Stimulated activated CD8-positive, alpha-beta memory T cell treated with anti-CD3 and anti-CD28 coated beads, Interleukin-7, amount 100 ng/mL, for 1 hour (primary cell): ENCODE data around the gene DMTF1.
"Not testable (repeated sequence)": the region's sequence is repeated elsewhere in the genome, so short reads cannot be mapped to it uniquely, and the experiment has no call there.

ENCODE experiments used
- DNase-seq, 2 donors: peaks; one replicate each; pipeline ENCODE4 v3.0.0-alpha.2; 2020; ENCODE audit warnings: low read depth in 2 of 2

The DMTF1 gene, protein sequence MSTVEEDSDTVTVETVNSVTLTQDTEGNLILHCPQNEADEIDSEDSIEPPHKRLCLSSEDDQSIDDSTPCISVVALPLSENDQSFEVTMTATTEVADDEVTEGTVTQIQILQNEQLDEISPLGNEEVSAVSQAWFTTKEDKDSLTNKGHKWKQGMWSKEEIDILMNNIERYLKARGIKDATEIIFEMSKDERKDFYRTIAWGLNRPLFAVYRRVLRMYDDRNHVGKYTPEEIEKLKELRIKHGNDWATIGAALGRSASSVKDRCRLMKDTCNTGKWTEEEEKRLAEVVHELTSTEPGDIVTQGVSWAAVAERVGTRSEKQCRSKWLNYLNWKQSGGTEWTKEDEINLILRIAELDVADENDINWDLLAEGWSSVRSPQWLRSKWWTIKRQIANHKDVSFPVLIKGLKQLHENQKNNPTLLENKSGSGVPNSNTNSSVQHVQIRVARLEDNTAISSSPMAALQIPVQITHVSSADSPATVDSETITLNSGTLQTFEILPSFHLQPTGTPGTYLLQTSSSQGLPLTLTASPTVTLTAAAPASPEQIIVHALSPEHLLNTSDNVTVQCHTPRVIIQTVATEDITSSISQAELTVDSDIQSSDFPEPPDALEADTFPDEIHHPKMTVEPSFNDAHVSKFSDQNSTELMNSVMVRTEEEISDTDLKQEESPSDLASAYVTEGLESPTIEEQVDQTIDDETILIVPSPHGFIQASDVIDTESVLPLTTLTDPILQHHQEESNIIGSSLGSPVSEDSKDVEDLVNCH

DNA sequence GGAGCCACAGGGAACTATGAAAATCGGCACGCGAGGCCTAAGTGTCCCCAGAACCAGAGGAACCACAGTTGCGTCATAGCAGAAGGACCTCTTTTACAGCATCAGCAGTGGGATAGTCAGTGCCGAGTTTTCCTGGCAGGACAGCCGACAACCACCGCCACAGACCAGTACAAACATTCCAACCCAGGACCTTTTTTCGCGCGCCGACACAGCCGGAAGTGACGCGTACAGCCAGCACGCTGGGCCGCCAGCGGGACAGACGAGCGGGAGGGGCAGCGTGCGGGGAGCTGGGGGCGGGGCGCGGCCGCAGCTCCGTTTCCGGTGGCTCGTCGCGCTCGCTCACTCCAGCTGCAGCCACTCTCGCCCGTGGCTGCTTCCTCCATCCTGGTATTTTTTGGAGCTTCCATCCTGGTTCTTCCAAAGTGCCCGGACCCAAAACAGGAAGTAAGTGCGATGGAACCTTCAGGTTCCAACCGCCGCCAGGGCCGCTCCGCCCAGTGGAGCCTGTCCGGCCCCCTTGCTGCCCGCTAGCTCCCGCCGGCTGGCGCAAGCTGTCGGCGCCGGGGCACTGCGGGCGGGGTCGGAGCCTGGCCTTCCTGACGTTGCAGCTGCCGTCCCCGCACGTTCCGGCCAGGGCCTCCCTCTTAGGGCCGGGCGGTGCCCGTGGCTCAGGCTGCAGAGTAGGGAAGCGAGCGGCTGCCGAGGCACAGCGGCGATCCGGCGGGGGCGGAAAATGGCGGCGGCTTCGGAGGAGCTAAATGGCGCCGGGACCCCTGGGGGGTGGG, at the start of gene DMTF1:
Gene DMTF1 (plus strand): TSS at position 342 of the 785 bp plus-strand sequence. CDS start 12,489 bp downstream, outside the sequence.
- peak; percentile 68 to 75 for DNase-seq

DNA sequence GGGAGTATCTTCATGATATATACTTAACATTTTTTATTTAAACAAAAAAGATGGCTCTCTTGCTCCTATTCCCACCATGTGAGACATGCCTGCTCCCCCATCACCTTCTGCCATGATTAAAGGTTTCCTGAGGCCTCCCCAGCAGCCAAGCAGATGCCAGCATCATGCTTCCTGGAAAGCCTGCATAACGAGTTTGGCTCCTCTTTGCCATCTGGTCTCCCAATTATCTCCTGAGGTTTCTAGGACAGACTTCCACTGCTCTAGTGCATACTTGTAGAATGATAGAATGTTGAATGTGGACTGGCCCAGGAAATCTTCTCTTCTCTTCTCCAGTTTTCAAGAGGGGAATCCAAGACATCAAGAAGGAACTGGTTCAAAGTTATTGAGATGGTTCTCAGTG, 46.9 kb upstream of the DMTF1 start:
- no peak for DNase-seq

DNA sequence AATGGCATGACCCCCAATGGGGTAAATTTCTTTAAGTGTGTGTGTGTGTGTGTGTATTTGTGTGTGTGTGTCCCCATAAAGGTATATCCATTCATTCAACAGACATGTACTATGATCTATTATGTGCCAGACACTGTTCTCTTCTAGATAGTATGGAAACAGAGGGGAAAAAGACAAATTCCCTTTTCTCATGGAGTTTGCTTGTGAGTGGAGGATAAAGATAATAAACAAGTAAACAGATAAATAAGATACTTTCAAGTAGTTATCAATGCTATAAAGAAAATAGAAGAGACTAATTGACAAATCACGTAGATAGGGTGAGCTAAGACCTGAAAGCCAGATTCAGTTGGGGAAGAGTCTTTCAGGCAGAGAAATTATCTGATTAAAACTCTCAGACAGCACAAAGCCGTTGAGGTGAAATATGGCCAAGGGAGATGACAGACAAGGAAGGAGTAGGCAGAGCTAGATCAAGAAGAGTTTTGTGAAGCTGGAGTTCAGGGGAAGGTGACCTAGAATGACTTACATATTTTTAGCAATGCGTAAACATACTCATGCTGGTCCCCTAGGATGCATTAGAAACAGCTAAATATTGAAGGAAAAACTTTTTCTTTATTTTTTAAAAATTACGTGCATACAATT, 45.2 kb upstream of the DMTF1 start:
- no peak for DNase-seq

DNA sequence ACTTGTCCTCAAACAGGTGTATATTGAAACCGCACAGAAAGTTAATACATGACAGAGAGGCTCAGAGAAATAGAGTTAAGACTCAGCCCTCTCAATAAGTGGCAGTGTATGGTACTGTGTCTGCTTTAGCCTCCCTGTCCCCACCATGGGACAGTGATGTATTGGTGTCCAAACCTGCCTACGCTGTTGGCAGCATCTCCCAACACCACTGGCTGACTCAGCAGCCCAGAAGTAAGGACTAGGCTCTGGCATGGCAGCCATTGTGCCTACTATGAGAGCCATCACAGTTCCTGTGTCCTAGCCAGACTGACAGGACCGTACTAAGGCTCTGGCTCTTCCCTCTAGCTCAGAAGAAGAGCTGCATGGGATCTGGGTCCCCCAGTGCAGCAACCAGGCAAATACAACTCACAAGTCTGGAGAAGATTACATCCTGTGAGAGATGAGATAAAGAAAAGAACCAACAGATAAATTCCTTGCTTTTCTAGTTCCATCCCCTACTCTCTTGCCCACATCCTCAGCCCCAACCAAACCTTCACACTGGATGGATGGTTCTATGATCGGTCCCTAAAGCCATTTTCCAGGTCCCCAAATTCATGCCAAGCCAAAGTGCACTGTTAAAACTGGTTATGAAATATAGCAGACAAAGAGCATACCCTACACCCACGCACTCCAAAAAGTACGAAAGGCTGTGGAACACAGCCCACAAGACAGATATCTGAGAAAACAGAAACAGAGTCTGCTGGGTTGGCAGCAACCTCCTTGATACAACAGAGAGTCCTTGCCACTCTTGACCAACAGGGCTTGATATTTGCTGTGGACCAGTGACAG, 44.1 kb upstream of the DMTF1 start:
- no peak for DNase-seq

DNA sequence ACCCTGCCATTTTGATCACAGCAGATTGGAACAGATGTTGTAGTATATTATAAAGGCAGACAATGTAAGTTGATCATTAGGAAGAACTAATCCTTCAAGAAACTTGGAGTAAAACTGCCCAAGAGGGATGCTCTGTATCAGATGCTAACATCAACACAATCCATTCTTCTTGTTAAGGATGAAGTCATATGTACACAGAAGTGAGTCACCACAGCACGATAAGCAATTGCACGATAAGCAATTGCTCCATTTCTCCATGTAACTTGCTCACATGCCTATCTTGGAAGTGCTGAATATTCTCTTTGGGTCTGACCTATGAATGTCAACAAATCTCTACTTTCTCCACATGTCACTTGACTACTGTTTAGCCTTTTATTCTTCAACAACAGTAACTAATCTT, 41.5 kb upstream of the DMTF1 start:
- DNase-seq: no peak

DNA sequence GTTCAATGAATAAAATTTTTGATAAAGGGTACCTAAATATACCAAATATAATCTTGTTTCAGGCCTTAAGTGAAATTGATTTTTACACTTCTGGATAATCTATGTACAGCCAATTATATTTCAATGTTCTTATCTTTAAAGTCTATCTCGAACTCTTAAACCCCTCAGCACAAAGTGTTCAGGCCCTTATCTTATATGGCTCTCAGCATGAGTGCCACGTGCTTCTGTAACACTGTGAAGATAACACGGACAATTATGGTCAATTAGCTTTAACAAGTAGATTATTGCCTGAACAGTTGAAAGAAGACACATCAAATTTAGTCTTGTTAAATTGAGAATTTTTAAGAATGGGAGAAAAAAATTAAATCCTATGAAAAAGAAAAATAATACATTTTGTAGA, 40.4 kb upstream of the DMTF1 start:
- DNase-seq: no peak

DNA sequence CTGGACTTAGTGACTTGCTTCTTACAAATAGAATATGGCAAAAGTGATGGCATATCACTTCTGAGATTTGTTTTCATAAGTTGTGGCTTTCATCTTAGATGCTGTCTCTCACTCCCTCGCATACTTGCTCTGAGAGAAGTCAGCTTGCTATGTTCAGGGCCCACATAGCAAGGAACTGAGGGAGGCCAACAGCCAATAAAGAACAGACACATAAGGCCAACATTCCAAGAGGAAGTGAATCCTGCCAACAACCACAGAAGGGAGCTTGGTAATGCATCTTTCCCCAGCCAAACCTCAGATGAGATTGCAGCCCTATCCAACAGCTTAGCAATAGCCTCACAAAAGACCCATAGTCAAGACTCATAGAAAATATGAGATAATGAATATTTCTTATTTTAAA, 39.2 kb upstream of the DMTF1 start:
- DNase-seq: no peak

DNA sequence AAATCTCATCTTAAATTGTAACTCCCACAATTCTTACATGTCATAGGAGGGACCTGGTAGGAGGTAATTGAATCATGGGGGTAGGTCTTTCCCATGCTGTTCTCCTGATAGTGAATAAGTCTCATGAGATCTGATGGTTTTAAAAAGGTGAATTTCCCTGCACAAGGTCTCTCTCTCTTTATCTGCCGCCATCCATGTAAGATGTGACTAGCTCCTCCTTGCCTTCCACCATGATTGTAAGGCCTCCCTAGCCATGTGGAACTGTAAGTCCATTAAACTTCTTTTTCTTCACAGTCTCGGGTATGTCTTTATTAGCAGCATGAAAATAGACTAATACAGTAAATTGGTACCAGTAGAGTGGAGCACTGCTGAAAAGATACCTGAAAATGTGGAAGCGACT, 38.3 kb upstream of the DMTF1 start:
- not testable (repeated sequence) for DNase-seq

DNA sequence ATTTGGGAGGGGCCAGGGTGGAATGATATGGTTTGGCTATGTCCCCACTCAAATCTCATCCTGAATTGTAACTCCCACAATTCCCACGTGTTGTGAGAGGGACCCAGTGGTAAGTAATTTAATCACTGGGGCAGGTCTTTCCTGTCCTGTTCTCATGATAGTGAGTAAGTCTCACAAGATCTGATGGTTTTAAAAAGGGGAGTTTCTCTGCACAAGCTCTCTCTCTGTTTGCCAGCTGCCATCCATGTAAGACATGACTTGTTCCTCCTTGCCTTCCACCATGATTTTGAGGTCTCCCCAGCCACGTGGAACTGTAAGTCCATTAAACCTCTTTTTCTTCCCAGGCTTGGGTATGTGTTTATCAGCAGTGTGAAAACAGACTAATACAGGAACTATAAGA, 36.5 kb upstream of the DMTF1 start:
- not testable (repeated sequence) for DNase-seq

DNA sequence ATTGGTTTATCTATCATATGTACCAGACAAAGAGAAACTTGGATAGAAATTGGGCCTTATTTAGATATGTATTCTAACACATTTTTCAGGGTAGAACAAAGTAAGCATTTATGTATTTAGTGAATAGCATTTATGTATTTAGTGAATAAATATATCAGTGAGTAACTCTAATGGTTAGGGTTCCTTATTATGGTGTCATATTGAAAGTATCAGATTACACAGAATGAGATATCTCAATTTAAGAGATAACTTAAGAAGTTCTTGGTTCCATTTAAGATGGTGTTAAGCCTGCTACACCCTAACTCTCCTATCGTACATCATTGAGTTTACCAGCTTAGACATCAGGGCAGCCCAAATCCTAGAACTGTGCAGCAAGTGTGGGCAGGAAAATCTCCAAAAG, 35.9 kb upstream of the DMTF1 start:
- no peak for DNase-seq

DNA sequence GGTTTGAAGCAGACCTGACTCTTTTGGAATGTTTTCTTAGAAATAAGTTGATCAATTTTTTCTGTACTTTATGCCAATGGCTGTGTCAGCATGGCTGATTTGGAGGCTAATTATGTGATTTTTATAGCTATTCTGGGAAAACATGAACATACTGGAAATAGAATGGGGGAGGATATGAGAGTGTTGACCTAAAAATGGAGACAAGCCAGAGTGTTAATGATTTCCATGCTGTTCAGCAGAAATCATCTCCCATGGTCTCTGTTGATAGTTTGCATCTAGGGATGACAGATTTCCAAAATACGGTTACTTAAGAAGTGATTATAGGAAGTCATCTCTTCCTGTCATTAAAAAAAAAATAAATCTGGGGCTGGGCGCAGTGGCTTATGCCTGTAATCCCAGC, 32.7 kb upstream of the DMTF1 start:
- no peak for DNase-seq

DNA sequence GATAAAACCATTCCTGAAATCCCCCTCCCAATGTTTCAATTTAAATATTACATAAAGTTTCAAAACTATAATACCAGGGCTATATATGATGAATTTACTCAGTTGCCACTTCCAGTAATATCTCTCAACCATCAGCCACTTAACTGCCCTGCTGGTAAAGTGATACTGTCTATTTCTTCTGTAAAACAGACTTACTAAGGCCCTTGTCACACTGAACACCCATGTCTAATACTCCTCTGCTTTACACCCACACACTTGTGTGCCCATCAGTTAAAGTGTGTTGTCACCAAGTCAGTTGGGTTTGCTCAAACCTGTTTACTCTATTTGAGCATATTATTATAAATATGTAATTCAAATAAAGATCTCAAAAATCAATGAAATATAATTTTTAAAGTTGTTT, 29.1 kb upstream of the DMTF1 start:
- no peak for DNase-seq

DNA sequence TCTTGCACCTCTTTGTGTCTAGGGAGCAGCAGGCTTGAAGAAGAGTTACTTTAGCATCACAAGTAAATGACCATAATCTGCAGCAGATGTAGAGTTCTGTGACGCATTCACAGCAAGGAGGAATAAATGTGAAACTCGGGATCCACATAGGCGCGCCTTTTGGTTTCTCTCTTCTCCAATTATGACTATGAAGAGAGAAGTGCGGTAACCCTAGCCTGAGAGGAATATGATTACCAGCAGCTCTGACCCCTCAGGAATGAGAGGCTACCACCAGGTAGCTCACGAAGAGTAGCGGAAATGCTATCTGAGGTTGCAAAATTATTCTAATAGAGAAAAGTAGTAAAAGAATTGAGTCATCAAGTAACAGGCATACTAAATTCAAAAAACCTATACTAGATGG, 25.2 kb upstream of the DMTF1 start:
- no peak for DNase-seq

DNA sequence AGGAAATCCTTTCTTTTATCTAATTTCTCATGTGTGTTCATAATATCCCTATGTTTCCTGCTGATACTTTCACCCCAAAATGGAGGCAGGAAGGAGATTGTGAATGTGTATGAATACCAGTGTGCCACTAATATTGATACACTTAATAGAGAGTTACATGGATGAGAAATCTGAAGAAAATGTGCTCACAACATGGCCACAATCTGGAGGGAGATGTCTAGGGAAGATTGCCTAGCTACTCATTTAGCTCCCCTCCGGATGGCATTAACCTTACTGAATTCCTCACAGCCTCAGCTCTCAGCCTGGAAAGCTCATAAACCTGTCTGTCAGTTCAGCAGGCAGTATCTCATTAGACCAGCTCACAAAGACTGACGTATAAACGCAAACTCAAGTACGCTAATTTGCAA, 23.4 kb upstream of the DMTF1 start:
- DNase-seq: no peak

DNA sequence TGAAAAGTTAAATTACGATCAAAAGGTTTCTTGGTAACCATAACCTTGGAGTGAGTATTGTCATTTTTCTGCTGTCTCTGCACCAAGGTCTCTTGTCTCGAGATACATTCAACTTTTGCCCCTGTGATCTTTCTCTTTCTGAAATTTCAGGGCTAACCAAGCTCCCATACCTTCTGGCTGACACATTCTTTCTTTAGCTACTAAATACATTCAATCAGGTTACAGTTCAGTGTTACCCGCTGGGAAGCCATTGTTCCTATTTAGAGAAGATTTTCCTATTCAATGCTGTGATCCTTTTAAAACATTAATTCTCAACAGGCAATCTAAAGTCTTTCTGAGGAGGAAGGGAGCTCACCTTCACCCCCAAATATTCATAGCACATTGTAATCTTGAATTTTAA, 22.9 kb upstream of the DMTF1 start:
- DNase-seq: no peak

DNA sequence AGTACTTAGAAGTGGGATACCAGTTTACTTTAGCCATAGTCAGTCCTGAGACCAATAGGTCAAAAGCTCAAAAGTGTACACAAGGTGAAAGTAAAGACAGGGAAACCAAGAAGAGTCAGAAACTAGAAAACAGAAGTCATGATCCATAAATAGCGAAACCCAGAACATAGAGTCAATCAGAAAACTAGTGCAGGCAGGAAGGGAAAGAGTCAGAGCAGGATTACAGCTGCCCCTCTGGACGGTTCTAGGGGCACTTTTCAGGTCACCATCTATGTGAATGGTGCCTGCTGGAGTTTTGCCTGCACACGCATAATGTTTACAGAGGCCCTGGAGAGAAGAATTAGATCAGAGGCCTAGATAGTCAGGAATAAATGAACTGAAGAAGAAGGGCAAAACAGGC, 22.4 kb upstream of the DMTF1 start:
- no peak for DNase-seq

DNA sequence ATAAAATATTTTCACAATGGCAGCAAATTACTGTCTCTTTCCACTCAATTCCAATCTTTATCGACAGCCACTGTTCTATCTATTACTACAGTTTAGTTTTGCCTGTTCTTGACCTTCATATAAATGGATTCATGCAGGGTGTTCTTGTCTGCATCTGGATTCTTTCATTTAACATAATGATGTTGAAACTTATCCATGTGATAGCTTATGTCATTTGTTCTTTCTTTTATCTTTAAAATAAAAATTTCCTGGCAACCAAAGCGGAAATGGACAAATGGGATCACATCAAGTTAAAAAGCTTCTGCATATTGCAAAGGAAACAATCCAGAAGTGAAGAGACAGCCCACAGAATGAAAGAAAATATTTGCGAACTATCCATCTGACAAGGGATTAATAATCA, 20.5 kb upstream of the DMTF1 start:
- no peak for DNase-seq

DNA sequence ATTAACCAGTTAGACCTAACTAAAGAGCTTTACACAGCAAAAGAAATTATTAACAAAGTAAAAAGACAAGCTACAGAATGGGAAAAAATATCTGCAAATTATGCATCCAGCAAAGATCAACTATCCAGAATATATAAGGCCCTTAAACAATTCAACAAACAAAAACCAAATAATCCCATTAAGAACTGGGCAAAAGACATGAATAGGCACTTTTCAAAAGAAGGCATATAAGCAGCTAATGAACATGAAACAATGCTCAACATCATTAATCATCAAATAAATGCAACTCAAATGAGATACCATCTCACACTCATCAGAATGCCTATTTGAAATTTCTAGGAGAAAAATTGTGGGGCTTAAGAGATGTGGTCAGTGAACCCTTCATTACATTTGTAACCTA, 15.0 kb upstream of the DMTF1 start:
- DNase-seq: no peak

DNA sequence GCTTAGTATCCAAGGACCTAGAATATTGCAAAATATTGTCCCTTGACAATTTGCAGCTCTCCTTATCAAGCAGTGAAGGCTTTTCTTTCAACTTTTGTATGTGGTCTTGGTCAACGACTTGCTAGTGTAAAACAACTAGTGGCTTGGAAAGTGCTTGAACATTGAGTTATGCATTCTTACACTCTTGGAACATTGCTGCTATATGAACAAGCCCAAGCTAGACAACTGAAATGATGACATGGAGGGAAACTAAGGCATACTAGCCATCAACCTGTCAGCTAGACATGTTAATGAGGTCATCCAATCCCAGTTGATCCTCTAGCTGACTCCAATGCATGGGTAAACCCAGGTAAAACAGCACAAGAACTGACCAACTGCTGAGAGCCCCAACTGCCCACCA, 12.7 kb upstream of the DMTF1 start:
- DNase-seq: no peak

DNA sequence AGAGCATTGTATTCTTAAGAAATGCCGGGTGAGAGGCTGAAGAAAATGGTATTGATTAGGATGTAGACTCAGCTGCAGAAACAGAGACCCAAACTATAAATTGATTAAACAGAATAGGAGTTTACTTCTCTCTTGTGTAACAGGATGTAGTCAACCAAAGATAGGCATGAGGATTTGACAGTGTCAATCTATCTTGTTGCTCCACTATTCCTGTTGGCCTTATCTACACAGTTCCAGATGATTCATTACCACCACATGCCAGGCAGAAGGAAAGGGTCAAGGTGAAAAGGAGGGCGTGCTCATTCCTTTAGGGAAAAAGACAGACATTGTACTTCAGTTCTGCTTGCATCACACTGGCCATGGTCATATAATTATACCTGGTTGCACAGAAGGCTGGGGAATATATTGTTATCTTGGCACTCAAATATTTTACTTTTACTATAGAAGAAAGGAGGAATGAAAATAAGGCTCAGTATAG, 11.9 kb upstream of the DMTF1 start:
- DNase-seq: no peak

DNA sequence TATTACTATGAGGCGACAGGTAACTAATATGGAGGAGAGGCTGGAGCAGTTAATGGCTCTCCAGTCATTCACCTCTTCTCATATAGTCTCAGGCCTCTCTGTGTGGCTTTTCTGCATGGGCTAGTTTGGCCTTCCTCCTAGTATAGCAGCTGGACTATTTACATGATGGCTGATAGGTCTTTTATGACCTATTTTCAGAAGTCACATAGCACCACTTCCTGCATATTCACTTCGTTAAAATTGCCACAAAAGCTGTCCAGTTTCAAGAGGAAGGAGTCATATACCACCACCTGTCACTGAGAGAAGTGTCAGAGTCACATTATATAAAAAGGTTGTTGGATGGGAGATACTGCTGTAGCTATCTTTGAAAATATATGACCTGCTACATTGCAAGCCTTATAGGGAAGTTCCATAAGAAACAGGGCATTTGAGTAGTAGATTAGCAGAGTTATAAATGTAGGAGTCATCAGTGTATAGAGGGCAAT, 8.0 kb upstream of the DMTF1 start:
- no peak for DNase-seq
